Activated CD4-positive, alpha-beta T cell treated with anti-CD3 and anti-CD28 coated beads, Interleukin-2, amount 50 U/mL, for 1 hour (primary cell): Measurements from ENCODE around the gene GALM.
"Not testable (repeated sequence)": the region's sequence is repeated elsewhere in the genome, so short reads cannot be mapped to it uniquely, and the experiment has no call there.

Source experiments
- DNase-seq: peaks from one replicate; pipeline ENCODE4 v3.0.0-alpha.2; 2020

GALM gene

GRCh38 chr2:38713338-38713737 is 47.4 kb downstream of the GALM start:
- DNase-seq, result no peak

- DNase-seq, result not testable (repeated sequence)
Measured at GRCh38 chr2:38714941-38715340, 49.0 kb downstream of the GALM start.

- DNase-seq, result no peak
Measured at GRCh38 chr2:38716185-38716584, 50.3 kb downstream of the GALM start.

- DNase-seq, result no peak
Measured at GRCh38 chr2:38718601-38719000, 52.7 kb downstream of the GALM start.

DNA sequence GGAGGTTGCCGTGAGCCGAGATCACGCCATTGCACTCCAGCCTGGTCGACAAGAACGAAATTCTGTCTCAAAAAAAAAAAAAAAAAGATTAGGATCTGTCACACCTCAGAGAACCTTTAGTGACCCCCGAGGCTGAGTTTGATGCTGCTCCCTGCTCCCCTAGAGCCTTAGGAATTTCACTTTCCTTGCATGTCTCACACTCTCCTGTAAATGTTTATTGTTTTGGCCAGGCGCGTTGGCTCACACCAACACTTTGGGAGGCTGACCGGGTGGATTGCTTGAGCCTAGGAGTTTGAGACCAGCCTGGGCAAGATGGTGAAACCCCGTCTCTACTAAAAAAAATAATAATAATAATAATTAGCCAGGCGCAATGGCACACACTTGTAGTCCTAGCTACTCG is 53.8 kb downstream of the GALM start:
- DNase-seq, result no peak

GRCh38 chr2:38720613-38721241 is 54.8 kb downstream of the GALM start:
- DNase-seq, result no peak

DNA sequence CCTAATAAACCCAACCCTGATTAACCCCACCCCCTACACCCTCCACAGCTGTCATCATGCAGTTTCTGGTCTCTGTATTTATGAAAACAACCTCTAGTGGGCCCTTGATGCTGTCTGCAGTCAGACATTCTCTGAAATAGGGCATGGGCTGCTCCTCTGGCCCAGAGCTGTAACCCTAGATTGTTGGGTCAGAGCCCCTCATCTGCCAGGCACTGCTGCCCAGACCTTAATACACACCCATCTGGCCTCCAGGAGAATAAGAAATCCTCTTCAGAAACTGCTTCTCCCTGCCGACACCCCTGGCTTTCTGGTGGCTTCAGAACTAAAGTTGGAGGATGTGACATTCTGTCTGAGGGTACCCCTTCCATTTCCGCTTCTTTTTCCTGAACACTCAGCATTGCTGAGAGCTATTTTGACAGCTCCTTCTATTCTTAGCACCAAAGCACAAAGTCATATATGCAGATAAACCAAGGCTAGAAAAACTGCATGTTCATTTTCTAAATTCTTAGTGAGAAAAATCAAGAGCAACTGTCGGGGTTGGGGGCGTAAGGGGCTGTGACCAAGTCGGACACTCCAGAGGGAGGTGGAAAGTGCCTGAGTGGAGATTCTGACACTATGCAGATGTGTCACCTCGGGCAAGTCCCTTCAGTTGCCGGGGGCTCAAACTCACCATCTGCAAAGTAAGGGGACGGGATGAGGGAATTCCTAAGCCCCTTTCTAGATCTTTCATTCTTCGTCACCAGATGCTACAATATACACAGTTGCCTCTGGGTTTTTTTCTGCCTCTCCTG is 56.6 kb downstream of the GALM start:
- no peak for DNase-seq

GRCh38 chr2:38723173-38723572 is 57.3 kb downstream of the GALM start:
- DNase-seq, result no peak

DNA sequence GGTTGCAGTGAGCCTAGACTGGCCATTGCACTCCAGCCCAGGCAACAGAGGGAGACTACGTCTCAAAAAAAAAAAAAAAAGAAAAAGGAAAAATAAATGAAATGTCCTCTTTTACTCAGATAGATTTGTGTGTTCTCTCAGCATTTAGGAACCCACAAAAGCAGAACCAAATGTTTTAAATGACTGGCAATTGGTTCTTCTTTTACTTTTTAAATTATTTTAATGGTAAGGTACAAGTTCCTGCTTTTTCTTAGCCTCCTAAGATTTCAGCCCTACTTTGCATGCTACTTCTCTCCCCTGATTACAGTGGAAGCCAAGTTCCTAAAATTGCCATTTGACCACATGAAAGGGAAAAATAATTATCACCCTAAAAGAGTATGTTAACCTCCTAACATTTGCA is 61.7 kb downstream of the GALM start:
- no peak for DNase-seq

GRCh38 chr2:38728694-38729093 is 62.8 kb downstream of the GALM start:
- DNase-seq, result no peak

DNA sequence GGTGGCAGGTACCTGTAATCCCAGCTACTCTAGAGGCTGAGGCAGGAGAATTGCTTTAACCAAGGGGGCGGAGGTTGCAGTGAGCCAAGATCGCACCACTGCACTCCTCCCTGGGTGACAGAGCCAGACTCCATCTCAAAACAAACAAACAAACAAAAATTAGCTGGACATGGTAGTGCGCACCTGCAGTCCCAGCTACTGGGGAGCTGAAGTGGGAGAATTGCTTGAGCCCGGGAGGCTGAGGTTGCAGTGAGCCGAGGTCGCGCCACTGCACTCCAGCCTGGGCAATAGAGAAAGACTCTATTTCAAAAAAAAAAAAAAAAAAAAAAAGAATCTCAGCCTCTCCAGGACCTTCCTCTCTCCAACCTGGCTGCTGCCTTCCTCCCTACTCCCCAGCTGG is 65.2 kb downstream of the GALM start:
- no peak for DNase-seq

DNA sequence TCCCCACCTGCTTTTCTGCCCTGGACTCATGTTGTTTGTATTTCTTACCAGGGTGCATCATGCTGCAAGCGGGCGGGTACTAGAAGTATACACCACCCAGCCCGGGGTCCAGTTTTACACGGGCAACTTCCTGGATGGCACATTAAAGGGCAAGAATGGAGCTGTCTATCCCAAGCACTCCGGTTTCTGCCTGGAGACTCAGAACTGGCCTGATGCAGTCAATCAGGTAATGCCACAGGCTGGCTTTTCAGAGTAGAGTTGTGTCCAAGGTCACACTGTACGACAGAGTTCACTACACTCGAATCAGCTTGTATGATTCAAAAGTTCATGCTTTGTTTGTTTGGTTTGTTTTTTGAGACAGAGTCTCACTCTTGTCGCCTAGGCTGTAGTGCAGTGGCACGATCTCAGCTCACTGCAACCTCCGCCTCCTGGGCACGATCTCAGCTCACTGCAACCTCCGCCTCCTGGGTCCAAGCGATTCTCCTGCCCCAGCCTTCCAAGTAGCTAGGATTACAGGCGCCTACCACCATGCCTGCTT is 65.8 kb downstream of the GALM start:
- DNase-seq, result no peak

DNA sequence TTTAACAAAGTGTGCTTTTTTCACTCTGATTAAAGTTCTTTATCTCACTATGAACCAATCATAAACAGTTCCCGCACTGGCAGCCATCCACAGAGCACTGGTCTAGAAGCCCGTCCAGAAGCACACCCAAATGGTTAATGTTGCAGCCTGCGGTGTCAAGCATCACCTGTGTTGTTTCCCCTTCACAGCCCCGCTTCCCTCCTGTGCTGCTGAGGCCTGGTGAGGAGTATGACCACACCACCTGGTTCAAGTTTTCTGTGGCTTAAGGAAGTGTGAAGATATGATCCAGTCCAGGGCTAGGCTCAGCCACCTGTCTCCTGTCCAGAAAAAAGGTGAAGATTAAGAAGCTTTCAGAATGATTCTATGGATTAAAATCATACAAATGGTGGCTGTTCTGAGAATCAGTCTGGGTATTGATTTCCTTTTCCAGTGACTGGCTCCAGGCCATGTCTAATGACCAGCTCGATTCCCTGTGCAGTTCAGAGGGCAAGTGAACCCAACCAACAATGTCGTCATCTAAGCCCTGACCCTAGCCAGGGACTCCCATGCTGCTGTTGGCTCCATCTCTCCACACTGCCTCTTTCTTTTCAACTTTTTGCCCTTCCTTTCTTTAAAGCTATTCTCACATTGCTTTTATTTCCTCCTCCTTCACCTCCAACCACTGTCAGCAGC is 67.5 kb downstream of the GALM start:
- no peak for DNase-seq

DNA sequence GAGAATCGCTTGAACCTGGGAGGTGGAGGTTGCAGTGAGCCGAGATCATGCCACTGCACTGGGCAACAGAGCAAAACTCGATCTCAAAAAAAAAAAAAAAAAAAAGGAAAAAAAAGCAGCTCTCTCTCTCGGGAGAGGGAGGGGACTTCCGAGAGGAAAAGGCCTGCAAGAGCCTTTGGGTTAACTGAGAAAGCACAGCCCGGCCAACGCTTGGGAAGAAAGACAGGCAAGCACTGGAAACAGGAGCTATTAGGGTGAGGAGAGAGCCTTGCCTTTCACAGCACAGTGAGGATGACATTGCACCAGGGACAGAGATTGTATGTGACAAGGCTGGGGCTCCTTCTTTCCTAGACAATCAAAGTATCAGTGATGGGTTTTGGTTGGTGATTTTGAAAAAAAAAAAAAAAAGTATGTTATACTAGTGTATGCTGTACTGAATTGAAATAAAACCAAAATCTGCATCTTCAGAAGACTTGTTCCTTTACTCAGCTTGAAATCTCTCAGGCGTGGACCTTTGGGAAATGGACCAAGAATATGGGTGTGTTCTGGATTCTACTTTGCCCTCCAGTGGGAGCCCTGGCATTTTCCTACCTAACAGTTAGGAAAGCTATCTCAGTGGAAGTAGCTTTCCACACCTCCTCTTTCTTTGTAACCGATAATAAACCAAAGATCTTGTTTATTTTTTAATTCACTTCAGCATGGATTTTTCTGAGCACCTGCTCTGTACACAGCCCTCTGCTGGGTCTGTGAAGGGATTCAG is 68.6 kb downstream of the GALM start:
- no peak for DNase-seq

GRCh38 chr2:38735999-38736320 is 70.0 kb downstream of the GALM start:
- DNase-seq, result no peak

DNA sequence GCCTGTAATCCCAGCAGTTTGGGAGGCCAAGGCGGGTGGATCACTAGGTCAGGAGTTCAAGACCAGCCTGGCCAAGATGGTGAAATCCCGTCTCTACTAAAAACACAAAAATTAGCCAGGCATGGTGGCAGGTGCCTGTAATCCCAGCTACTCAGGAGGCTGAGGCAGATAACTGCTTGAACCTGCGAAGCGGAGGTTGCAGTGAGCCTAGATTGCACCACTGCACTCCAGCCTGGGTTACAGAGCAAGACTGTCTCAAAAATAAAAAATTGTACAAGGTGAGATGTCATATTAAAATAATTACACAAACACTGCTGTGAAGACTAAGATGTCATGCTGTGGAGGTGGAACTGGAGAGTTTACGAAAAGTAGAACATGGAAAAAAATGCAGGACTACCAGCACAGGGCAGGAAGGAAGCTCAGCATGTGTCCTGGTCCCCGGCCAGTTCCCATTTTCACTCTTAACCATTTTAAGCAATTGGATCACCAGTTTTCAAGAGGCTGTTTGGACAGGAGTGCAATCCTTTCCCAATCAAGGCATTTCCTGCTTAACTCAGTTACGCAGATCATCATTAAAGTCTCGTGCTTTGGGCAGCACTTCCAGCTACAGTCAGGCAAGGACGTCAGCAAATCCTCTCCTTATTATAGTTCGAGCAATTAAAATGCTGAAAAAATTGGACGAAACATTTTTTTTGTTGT is 71.2 kb downstream of the GALM start:
- DNase-seq, result not testable (repeated sequence)

DNA sequence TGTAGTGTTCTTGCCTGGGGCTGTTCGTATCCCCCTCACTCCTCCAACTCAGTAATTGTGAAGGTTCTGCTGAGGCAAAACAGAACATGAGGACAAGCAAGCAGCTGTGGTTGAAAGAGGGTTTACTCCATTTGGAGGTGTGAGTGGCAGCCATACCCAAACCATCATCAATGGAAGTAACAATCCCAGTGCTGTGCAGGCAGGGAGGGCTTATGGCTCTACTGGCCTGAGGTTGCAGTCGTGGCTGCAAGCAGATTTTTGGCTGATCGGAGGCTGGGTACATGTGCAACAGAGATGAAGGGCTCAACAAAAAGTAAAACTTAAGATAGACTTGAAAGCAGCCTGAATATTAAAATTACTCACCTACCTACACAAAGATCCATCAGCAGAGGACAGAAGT is 72.0 kb downstream of the GALM start:
- no peak for DNase-seq

DNA sequence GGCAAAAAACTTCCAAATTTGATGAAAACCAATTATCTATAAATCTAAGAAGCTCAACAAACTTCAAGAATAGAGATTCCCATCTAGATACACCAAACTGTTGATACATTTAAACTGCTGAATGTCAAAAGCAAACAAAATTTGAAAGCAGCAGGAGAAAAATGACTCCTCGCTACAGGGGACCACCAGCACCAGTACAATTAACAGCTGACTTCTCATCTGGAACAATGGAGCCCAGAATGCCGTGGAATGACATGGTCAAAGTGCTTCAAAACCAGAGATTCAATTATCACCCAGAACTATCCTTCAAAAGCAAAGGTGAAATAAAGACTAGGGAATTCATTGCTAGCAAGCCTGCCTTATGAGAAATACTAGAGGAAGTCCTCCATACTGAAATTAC is 73.6 kb downstream of the GALM start:
- no peak for DNase-seq

- DNase-seq, result peak; percentile 20
Measured at GRCh38 chr2:38740851-38741731, 75.2 kb downstream of the GALM start.

- no peak for DNase-seq
Measured at GRCh38 chr2:38742797-38743559, 77.1 kb downstream of the GALM start.
